ENCODE measurements around the gene CFAP46.

The CFAP46 gene

DNA sequence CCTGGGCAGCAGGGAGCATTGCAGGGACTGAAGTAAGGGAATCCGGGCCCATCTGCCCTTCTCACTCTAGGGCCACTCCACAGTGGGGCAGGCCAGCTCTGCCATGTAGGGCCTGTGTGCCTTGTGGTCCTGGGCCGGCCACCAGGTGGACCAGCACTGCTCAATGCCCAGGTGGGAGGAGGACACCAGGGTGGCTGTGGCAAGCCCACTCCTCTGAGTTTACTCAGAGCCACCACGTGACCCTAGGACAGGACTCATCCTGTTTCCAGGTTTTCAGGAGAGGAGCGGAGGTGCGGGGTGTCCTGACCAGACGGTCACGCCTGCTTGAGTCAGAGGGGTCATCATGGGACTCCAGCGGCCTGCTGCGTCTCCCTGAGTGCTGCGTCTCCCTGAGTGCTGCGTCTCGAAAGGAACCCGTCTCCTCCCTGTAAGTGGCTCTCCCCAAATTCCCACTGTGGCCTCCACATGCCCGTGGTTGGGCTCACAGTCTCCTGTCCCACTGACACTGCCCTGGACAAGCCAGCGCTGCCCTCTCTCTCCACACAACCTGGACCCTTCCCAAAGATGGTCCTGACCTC lies 2.9 kb downstream of the CFAP46 start:
- no peak overlapping the region for H3K23ac ChIP-seq (ENCODE audit: low read length in 2 of 2)
- H3K4me3 ChIP-seq (ENCODE audit: insufficient read depth in 1 of 2, low read depth in 1 of 2, low read length in 2 of 2) = no peak overlapping the region
- no peak overlapping the region for H3K18ac ChIP-seq (ENCODE audit: low read depth in 1 of 2, low read length in 2 of 2)
- 91% methylated on average over 15 of the region's 15 CpGs for WGBS
- no peak for DNase-seq
- H3K4me1 ChIP-seq (ENCODE audit: control insufficient read depth, insufficient read depth, low read depth, low read length) = peaks cover 14% of the 10 kb centered on the region
- peaks cover 0 to 13% of the 10 kb centered on the region in 2 experiments for H3K36me3 ChIP-seq (ENCODE audit: control insufficient read depth in 1 of 2, insufficient read depth in 2 of 2, low read depth in 1 of 2, low read length in 2 of 2)
- no peak overlapping the region for H2AFZ ChIP-seq (ENCODE audit: low read depth, low read length)
- no peaks in the 10 kb centered on the region for H3K9me3 ChIP-seq (ENCODE audit: control insufficient read depth, low read length)
- no peak overlapping the region for H3K27ac ChIP-seq (ENCODE audit: low read length, poor library complexity, severe bottlenecking)
- H3K27me3 ChIP-seq (ENCODE audit: control insufficient read depth in 1 of 2, insufficient read depth in 1 of 2, low read length in 2 of 2) = peaks cover 5 to 65% of the 10 kb centered on the region in 2 experiments
- H3K79me1 ChIP-seq (replicated peaks; ENCODE audit: low read length, poor library complexity, severe bottlenecking) = no peaks in the 10 kb centered on the region
- no peak overlapping the region for H4K8ac ChIP-seq (ENCODE audit: low read length)
- H2BK15ac ChIP-seq (ENCODE audit: low read depth, poor library complexity, severe bottlenecking) = no peak overlapping the region
- no peak overlapping the region for H2AK5ac ChIP-seq (ENCODE audit: low read length, severe bottlenecking)
- H2BK120ac ChIP-seq (ENCODE audit: low read depth, low read length) = no peak overlapping the region
- H4K91ac ChIP-seq (ENCODE audit: low read length) = no peak overlapping the region
- no peak overlapping the region for H3K9ac ChIP-seq (ENCODE audit: low read length)
- H2BK5ac ChIP-seq (ENCODE audit: low read depth, low read length, poor library complexity, severe bottlenecking) = no peak overlapping the region
- no peak overlapping the region for H2BK12ac ChIP-seq (ENCODE audit: low read length in 2 of 2)
- no peak overlapping the region for H3K14ac ChIP-seq (ENCODE audit: low read length in 2 of 2)
- H3K4me2 ChIP-seq (ENCODE audit: low read length, poor library complexity, severe bottlenecking) = no peak overlapping the region
- no peak overlapping the region for H3K4ac ChIP-seq (ENCODE audit: low read depth in 1 of 2, low read length in 2 of 2)

DNA sequence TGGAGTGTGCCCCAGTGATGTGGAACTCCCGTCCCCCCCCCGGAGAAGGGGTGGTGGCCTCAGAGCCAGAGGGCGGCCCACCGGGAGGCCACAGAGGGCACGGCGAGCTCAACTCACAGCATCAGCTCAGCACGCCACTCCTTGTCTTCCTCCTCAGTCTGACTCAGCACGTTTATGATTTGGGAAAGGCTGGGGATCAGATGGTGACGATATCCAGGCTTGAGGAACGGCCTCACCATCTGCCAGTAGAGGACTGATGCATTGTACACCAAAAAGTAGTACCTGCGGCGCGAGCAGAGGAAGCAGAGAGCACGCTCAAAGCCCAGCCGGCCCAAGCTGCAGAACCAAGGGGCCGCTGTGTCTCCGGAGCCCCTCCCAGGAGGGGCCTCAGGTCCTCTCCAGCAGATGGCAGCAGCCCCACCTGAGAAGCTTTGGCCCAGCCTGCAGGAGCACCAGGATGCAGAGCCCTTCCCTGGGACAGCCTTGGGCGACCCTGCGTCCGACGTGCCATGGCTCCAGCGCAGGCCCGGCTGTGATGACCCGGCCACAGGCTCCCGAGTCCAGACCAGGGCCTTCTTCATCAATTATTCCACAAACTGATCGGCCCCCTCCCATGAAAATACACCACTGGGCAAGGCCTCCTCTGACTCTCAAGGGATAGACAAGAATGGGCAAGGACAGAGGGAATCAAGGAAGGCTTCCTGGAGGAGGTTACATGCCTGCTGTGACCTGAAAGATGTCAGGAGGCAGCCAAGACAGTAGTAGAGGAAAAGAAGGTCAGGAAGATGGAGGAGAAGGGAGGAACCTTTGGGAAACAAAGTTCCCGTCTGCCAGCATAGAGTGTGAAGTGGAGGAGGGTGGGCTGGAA lies 3.7 kb downstream of the CFAP46 start:
- Histone ChIP-seq H3K4me1 (ENCODE audit: control insufficient read depth, insufficient read depth, low read depth, low read length) (peaks cover 14% of the 10 kb centered on the region), H2BK5ac (ENCODE audit: low read depth, low read length, poor library complexity, severe bottlenecking) (no peak overlapping the region), H3K27ac (ENCODE audit: low read length, poor library complexity, severe bottlenecking) (no peak overlapping the region), H2BK12ac (ENCODE audit: low read length in 2 of 2) (no peak overlapping the region), H2AFZ (ENCODE audit: low read depth, low read length) (no peak overlapping the region), H3K4me2 (ENCODE audit: low read length, poor library complexity, severe bottlenecking) (no peak overlapping the region), H3K4ac (ENCODE audit: low read depth in 1 of 2, low read length in 2 of 2) (no peak overlapping the region), H3K23ac (ENCODE audit: low read length in 2 of 2) (no peak overlapping the region), H3K18ac (ENCODE audit: low read depth in 1 of 2, low read length in 2 of 2) (no peak overlapping the region), H3K9ac (ENCODE audit: low read length) (no peak overlapping the region), H3K79me1 (replicated peaks; ENCODE audit: low read length, poor library complexity, severe bottlenecking) (no peaks in the 10 kb centered on the region), H3K14ac (ENCODE audit: low read length in 2 of 2) (no peak overlapping the region), H2AK5ac (ENCODE audit: low read length, severe bottlenecking) (no peak overlapping the region), H2BK15ac (ENCODE audit: low read depth, poor library complexity, severe bottlenecking) (no peak overlapping the region), H3K9me3 (ENCODE audit: control insufficient read depth, low read length) (no peaks in the 10 kb centered on the region), H3K4me3 (ENCODE audit: insufficient read depth in 1 of 2, low read depth in 1 of 2, low read length in 2 of 2) (no peak overlapping the region), H4K91ac (ENCODE audit: low read length) (no peak overlapping the region), H4K8ac (ENCODE audit: low read length) (no peak overlapping the region), H3K27me3 (ENCODE audit: control insufficient read depth in 1 of 2, insufficient read depth in 1 of 2, low read length in 2 of 2) (peaks cover 0 to 58% of the 10 kb centered on the region in 2 experiments), H3K36me3 (ENCODE audit: control insufficient read depth in 1 of 2, insufficient read depth in 2 of 2, low read depth in 1 of 2, low read length in 2 of 2) (peaks cover 0 to 13% of the 10 kb centered on the region in 2 experiments), H2BK120ac (ENCODE audit: low read depth, low read length) (no peak overlapping the region)
- no peak for DNase-seq
- WGBS = 53% methylated on average over 21 of the region's 27 CpGs

DNA sequence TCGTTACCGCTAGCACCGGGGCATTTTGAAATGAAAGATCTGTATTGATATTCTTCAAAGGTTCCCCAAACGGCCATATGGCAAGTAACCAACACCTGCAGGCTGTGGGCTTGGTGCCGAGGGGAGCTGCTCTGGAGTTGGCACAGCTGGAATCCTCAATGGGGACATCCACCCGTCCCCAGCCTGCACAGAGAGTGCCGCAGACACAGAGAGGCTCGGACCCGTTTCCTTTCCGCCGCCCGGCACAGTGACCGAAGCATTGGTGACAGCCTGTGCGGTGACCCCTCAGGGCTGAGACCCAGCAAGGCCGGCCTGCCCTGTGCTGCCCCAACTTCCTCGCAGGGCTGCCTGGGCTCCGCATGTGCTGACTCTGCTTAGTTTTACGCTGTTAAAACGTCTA lies 4.5 kb downstream of the CFAP46 start:
- no peak for DNase-seq
- Histone ChIP-seq H4K8ac (ENCODE audit: low read length) (no peak overlapping the region), H3K27me3 (ENCODE audit: control insufficient read depth in 1 of 2, insufficient read depth in 1 of 2, low read length in 2 of 2) (peaks cover 0 to 49% of the 10 kb centered on the region in 2 experiments), H3K4me2 (ENCODE audit: low read length, poor library complexity, severe bottlenecking) (no peak overlapping the region), H3K14ac (ENCODE audit: low read length in 2 of 2) (no peak overlapping the region), H3K4me1 (ENCODE audit: control insufficient read depth, insufficient read depth, low read depth, low read length) (peaks cover 11% of the 10 kb centered on the region), H2AFZ (ENCODE audit: low read depth, low read length) (no peak overlapping the region), H2AK5ac (ENCODE audit: low read length, severe bottlenecking) (no peak overlapping the region), H3K9ac (ENCODE audit: low read length) (no peak overlapping the region), H3K4ac (ENCODE audit: low read depth in 1 of 2, low read length in 2 of 2) (no peak overlapping the region), H2BK12ac (ENCODE audit: low read length in 2 of 2) (no peak overlapping the region), H3K23ac (ENCODE audit: low read length in 2 of 2) (no peak overlapping the region), H3K9me3 (ENCODE audit: control insufficient read depth, low read length) (no peaks in the 10 kb centered on the region), H4K91ac (ENCODE audit: low read length) (no peak overlapping the region), H2BK5ac (ENCODE audit: low read depth, low read length, poor library complexity, severe bottlenecking) (no peak overlapping the region), H3K36me3 (ENCODE audit: control insufficient read depth in 1 of 2, insufficient read depth in 2 of 2, low read depth in 1 of 2, low read length in 2 of 2) (peaks cover 0 to 13% of the 10 kb centered on the region in 2 experiments), H3K79me1 (replicated peaks; ENCODE audit: low read length, poor library complexity, severe bottlenecking) (no peaks in the 10 kb centered on the region), H3K18ac (ENCODE audit: low read depth in 1 of 2, low read length in 2 of 2) (no peak overlapping the region), H3K4me3 (ENCODE audit: insufficient read depth in 1 of 2, low read depth in 1 of 2, low read length in 2 of 2) (no peak overlapping the region), H2BK15ac (ENCODE audit: low read depth, poor library complexity, severe bottlenecking) (no peak overlapping the region), H2BK120ac (ENCODE audit: low read depth, low read length) (no peak overlapping the region), H3K27ac (ENCODE audit: low read length, poor library complexity, severe bottlenecking) (no peak overlapping the region)
- 90% methylated on average over 19 of the region's 19 CpGs for WGBS

DNA sequence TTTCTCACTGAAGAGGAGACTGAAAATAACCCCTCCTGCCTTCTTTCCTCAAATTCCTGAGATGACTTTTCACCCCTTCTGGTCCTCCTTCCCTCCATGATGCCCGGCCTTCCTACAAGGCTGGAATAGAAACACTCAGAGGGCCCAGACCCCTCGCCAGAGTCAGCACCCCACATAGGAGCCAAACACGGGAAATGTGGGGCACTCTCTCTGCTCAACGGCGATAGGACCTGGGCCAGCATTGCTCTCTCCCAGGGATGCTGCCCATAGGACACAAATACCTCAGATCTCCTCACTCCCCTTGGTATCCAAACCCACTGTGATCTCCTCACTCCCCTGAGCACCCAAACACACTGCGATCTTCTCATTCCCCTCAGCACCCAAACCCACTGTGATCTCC lies 7.4 kb downstream of the CFAP46 start:
- Histone ChIP-seq H3K79me1 (replicated peaks; ENCODE audit: low read length, poor library complexity, severe bottlenecking) (no peaks in the 10 kb centered on the region), H3K4me1 (ENCODE audit: control insufficient read depth, insufficient read depth, low read depth, low read length) (no peaks in the 10 kb centered on the region), H3K9me3 (ENCODE audit: control insufficient read depth, low read length) (no peaks in the 10 kb centered on the region), H2BK120ac (ENCODE audit: low read depth, low read length) (no peak overlapping the region), H3K4me3 (ENCODE audit: insufficient read depth in 1 of 2, low read depth in 1 of 2, low read length in 2 of 2) (no peak overlapping the region), H2AFZ (ENCODE audit: low read depth, low read length) (no peak overlapping the region), H3K14ac (ENCODE audit: low read length in 2 of 2) (peak overlapping the region in 1 of 2 experiments; percentile 74), H4K91ac (ENCODE audit: low read length) (peak overlapping the region; percentile 34), H3K9ac (ENCODE audit: low read length) (no peak overlapping the region), H2BK5ac (ENCODE audit: low read depth, low read length, poor library complexity, severe bottlenecking) (no peak overlapping the region), H2BK15ac (ENCODE audit: low read depth, poor library complexity, severe bottlenecking) (no peak overlapping the region), H4K8ac (ENCODE audit: low read length) (no peak overlapping the region), H3K36me3 (ENCODE audit: control insufficient read depth in 1 of 2, insufficient read depth in 2 of 2, low read depth in 1 of 2, low read length in 2 of 2) (peaks cover 0 to 15% of the 10 kb centered on the region in 2 experiments), H2BK12ac (ENCODE audit: low read length in 2 of 2) (no peak overlapping the region), H3K4me2 (ENCODE audit: low read length, poor library complexity, severe bottlenecking) (no peak overlapping the region), H3K4ac (ENCODE audit: low read depth in 1 of 2, low read length in 2 of 2) (no peak overlapping the region), H3K18ac (ENCODE audit: low read depth in 1 of 2, low read length in 2 of 2) (no peak overlapping the region), H3K27me3 (ENCODE audit: control insufficient read depth in 1 of 2, insufficient read depth in 1 of 2, low read length in 2 of 2) (peaks cover 0 to 29% of the 10 kb centered on the region in 2 experiments), H3K23ac (ENCODE audit: low read length in 2 of 2) (no peak overlapping the region), H3K27ac (ENCODE audit: low read length, poor library complexity, severe bottlenecking) (no peak overlapping the region), H2AK5ac (ENCODE audit: low read length, severe bottlenecking) (no peak overlapping the region)
- WGBS = 87% methylated on average over 6 of the region's 6 CpGs
- no peak for DNase-seq

Data from mesenchymal stem cell (in vitro differentiated cells and primary cell).